Measurements from ENCODE around the gene CSNK1A1.
"Not testable (repeated sequence)": the region's sequence is repeated elsewhere in the genome, so short reads cannot be mapped to it uniquely, and the experiment has no call there.

CSNK1A1 gene

DNA sequence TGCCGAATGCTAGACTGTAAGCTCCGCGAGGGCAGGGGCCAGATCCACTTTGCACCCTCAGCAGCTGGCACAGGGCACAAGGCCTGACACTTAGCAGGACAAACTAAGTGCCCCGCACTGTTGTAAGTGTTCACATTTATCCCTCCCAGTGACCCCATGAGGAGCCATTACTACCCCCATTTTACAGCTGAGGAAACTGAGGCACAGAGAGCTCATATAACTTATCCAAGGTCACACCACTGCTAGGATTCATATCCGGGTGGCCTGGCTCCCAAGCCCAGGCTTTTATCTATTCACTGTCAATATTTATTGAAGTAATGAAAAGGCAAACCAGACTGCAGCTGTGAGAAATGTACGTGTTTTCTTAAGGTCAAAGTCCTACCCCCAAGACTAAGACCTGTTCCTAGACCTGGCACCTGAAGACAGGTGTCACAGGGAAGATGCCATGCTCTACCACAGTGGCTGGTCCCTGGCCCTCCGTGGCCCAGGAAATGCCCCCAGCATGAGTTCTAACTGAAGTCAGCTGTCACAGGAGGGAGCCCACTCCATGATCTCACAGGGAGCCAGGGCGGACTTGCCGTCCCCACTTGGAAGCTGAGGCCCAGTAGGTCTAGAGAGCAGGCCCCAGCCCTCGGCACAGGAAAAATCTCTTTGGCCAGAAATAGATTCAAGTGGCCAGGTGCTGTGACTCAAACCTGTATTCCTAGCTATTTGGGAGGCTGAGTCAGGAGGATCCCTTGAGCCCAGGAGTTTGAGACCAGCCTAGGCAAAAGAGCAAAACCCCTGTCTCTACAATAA, 97.4 kb downstream of the CSNK1A1 start:
- no peak for DNase-seq

DNA sequence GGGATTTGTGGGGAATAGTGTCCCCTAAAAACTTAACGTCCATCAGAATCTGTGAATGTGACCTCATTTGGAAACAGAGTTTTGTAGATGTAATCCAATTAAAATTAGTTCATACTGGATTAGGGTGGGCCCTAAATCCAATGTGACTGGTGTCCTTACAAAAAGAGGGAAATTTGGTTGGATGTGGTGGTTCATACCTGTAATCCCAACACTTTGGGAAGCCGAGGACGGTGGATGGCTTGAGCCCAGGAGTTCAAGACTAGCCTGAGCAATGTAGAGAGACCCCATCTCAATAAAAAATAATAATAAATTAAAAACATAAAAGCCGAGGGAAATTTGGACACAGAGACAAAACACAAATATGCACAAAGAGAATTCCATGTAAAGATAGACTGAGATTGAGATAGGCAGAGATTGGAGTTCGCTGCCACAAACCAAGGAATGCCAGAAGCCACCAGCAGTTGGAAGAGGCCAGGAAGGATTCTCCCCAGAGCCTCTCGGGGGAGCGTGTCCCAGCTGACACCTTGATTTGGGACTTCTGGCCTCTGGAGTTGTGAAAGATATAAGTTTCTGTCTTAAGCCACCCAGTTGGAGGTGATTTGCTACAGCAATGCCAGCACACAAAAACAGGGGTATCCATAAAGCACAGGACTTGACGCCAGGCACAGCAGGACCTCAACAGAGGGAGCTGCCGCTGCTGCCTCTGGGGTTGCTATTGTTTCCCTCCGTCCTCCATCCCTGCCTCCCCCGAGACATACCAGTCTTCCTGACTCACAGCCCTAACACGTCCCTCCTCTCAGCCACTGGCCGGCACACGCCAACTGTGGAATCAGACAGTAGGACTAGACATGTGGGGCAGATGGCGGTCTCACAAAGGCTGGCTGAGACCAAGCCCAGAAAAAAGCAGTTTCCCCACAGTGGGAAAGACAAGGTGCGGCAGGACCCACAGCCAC, 98.3 kb downstream of the CSNK1A1 start:
- no peak for DNase-seq

DNA sequence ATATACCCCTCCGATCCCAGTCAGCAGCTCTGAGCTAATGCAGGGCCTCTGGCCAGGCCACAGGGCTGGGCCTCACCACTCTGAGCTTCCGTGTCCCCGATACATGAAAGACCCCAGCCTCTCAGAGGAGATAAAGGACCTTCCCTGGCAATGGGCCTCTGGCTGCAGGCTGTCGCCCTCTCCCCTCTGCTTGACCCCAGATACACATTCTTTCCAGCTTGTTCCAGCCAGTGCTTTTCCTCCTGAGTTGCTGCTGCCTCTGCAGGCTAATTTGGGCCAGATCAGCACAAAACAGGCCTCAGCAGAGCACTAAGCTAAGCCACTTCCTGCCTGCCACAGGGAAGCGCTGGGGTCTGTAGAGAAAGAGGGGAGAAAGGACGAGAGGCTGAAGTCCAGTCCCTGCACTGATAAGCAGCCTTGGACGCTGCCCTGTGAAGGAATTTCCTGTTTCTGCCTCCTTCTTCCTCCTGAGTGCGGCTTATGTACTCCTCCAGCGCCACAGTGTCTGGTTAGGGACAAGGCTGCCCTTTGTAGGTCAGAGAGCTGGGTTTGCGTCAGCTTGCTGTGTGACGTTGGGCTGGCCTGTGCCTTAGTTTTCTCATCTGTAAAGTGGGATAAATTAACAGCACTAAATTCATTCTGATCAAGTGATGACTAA, 99.1 kb downstream of the CSNK1A1 start:
- no peak for DNase-seq

DNA sequence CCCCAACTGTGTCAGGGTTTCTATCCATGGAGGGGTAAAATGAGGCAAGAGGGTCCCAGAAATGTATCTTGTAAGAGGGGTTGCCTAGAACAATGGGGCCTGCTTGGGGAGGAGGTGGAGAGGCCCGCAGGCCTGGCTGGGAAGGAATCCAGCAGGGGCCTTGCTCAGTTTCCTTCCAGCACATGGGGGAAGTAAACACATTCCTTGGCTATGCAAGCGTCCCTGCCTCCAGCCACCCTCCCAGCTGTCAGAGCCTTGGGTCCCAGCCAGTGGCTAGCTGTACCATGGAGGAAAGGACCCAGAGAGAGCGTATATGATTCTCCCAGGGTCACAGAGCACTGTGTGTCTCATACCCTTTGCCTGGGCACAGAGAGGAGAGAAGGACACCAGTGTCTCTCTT, 101.0 kb downstream of the CSNK1A1 start:
- DNase-seq: no peak

- DNase-seq: no peak
Measured at GRCh38 chr5:149448831-149449714, 102.2 kb downstream of the CSNK1A1 start.

DNA sequence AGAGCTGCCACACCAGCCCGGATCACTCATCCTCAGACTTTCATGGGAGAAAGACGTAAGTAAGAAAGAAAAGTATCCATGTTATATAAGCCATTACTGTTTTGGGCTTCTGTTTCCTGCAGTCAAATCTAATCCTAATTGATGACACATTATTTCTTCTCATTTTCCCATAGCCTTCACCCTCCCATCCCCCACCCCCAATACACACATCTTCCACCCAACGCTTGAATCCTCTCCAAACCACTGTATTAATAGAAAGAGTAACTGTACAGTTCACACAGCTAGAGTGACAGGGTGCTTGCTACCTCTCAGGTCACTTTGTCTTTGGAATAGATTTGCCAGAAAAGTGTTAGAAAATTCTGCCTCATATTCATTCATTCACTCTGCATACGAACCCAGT, 102.8 kb downstream of the CSNK1A1 start:
- no peak for DNase-seq

- DNase-seq: no peak
Measured at GRCh38 chr5:149447373-149448367, 103.6 kb downstream of the CSNK1A1 start.

- not testable (repeated sequence) for DNase-seq
Measured at GRCh38 chr5:149446794-149447193, 104.4 kb downstream of the CSNK1A1 start.

- no peak for DNase-seq
Measured at GRCh38 chr5:149445739-149446369, 105.4 kb downstream of the CSNK1A1 start.

- DNase-seq: no peak
Measured at GRCh38 chr5:149445343-149445738, 105.9 kb downstream of the CSNK1A1 start.

GRCh38 chr5:149444430-149444829, 106.8 kb downstream of the CSNK1A1 start:
- not testable (repeated sequence) for DNase-seq

DNA sequence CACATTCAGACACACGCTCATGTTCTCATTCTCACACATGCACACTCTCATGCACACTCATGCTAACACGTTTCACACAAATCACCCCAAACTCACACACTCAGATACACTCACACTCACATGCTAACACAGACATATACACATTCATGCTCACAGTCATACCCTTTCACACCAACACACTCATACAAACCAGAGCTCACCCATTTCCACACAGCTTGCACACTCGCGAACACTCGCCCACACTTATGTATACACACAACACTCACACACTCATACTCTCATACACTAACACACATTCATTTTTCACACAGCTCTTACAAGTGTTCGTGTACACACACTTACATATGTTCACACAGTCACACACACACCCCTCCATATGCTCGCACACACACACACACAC, 108.0 kb downstream of the CSNK1A1 start:
- no peak for DNase-seq

DNA sequence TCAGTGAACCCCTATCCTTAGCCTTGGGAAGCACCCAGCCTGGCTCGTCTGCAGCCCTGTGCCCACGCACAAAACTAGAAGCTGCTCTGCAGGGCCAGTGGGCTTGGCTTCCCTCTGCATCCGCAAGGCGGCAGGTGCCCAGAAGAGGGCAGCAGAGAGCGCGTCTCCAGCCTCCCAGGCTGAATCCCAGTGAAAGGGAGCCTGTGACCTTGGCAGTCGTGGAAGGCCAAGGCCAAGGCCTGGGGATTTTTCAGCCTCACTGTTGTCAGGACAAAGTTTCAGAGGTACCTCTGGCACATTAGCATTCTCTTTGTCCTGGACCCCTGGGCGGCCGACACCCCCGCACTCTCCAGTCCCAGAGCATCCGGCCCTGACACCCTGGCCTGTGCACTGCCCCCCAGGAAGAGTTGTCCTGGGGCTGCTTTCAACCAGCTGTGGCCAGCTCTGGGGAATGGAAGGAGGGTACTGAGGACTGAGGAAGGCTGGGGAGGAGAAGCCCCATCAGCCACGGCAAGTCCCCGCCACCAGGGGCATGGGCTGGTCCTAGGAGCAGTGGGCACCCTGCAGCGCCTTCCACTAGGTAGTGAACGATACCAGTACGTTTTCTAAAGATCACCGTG, 108.6 kb downstream of the CSNK1A1 start:
- DNase-seq: no peak
